Right lobe of liver (tissue), 4 donors: ENCODE data around the gene TMUB1.

Source experiments
- CTCF ChIP-seq, 4 donors: fragments of 200-600 bp in 3 of 4; fragments of 450-650 bp in 1 of 4; IDR thresholded peaks; one replicate each; pipeline versions ENCODE4 v1.5.1 to v1.8.0; 2016 to 2022; ENCODE audit warnings: antibody characterized with exemption in 4 of 4, mild to moderate bottlenecking in 2 of 4
- POLR2A ChIP-seq: fragments of 450-650 bp; IDR thresholded peaks from one replicate; pipeline ENCODE4 v1.6.1; 2017; ENCODE audit warnings: antibody characterized with exemption, mild to moderate bottlenecking
- donor health status: DM: no; HTN: no; CAD: no.
- donor health status: DM: no; HTN: no; CAD: no.
- donor health status: DM: no; HTN: yes; CAD: no.

DNA sequence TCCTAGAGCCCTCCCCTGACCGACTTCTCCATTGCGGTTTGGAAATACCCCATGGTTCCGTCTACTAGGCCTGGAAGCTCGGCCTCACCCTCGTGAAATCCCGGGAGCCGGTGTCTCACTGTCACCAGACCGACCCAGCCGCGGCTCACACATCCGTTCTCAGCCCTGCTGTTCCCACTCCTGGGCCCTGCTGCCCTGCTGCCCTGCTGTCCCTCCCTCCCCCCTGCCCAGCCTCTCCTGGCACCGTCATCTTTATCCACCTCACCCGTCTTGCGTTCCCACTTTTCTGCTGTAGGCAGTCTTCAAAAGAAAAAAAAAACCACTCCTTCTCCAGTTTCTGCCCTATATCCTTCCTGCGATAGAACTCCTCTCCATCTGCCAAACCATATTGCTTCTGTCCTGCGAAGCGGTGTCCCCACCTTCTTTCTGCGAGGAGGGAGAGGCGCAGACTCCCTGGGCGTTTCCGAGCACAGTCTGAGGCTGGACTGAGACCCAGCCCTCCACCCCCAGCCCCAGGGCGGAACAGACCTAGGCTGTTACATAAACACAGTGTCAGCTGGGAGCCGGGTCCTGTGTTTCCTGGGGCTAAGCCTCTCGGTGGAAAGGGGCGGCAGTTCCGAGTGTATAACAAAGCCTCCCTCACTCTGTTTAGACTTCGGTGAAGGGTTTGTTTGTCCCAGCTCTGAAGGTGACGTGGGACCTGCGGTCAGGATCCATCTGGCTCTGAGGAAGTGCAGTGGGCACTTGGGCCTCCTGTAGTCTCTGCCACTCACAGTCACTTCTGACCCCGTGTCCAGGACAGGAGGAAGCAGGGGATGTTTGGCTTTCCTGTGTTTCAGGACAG, 5.8 kb upstream of the TMUB1 start:
- TF ChIP-seq POLR2A (peak; percentile 12), CTCF (IDR thresholded peaks at IDR 0.05) (no peak)
